Measurements from ENCODE around the gene BUD31. TPM values are rescaled to one million over a fixed set of nuclear protein-coding genes. Genes with fewer than 3 reads are reported as not detected.

The BUD31 gene
- total and polyA plus RNA-seq, 9 of the 15 experiments (the other 6 are each of a cell fraction or from before 2014, with no cell fraction given), result 105 to 342 (median 247) TPM

GRCh38 chr7:99438573-99439480, 30.1 kb downstream of the BUD31 start, which contains the start of the genes CPSF4 and PTCD1 (continued):
- TF ChIP-seq CHD7 (IDR thresholded peaks at IDR 0.05; ENCODE audit: low read depth, low read length) (no peak), ZNF280A (IDR thresholded peaks at IDR 0.05; ENCODE audit: low read depth, partially characterized antibody) (no peak), DEAF1 (CRISPR knock-in tag; IDR thresholded peaks at IDR 0.05) (0 out of 2 replicates have a peak, but pooled peaks have one; percentile 2), NUFIP1 (IDR thresholded peaks at IDR 0.05; ENCODE audit: partially characterized antibody) (no peak), LCOR (CRISPR knock-in tag; IDR thresholded peaks at IDR 0.05) (peak; percentile 27; the same call in 1 of the 2 replicates), FOXP1 (CRISPR knock-in tag; IDR thresholded peaks at IDR 0.05) (no peak), YY1 (IDR thresholded peaks at IDR 0.05; ENCODE audit: borderline replicate concordance in 1 of 3, control insufficient read depth in 1 of 3, extremely low read depth in 1 of 3, insufficient read depth in 3 of 3, insufficient read length in 1 of 3, insufficient replicate concordance in 2 of 3, low read depth in 1 of 3, low read length in 2 of 3) (peak in 2 of 3 experiments; percentile 84 to 91), ATF7 (IDR thresholded peaks at IDR 0.05) (peak; percentile 89), SREBF1 (IDR thresholded peaks at IDR 0.05; ENCODE audit: borderline replicate concordance, low read depth, low read length) (no peak)
